HepG2 (cell line): Measurements from ENCODE around the gene CHSY3. TPM values are rescaled to one million over a fixed set of nuclear protein-coding genes. Genes with fewer than 3 reads are reported as not detected.

Experiments
- ATAC-seq: fragments of 200-7000 bp; cut with Tn5 transposase; 3 replicates; pipeline ENCODE4 v1.9.1; 2020; ENCODE audit warnings: mild to moderate bottlenecking, moderate library complexity
- BruUV-seq: library from RNA; stranded (reverse); fragments of 400-500 nt; replicated peaks from 2 replicates; lab custom pipeline; 2021; lab: Mats Ljungman, UMichigan
- CTCF ChIA-PET: fragments of 300-600 bp; formaldehyde crosslinking; extraction: SDS; loops from one replicate; lab custom pipeline; 2021; ENCODE audit warnings: low total read pairs, inconsistent platforms, low intra/inter-chr PET ratio; lab: Yijun Ruan, JAX
- POLR2A ChIA-PET: fragments of 350-600 bp; sonication (Branson Sonifier 250); formaldehyde crosslinking; loops from one replicate; lab custom pipeline; 2020; ENCODE audit warnings: antibody characterized with exemption, inconsistent platforms; lab: Yijun Ruan, JAX
- DNase-seq: peaks from one replicate; pipeline ENCODE4 v3.0.0-alpha.2; 2015; ENCODE audit warnings: low spot score
- FAIRE-seq: peaks from 3 replicates; lab custom pipeline; 2011; peaks lifted over from hg19 to GRCh38; lab: Jason Lieb, UNC
- H2AFZ ChIP-seq: one replicate; pipeline ENCODE4 v1.6.1; 2011; ENCODE audit warnings: low read length, inconsistent platforms
- H3K27ac ChIP-seq: fragments of 300-600 bp; 3 replicates; pipeline ENCODE4 v1.8.0; 2011; ENCODE audit warnings: mixed run types, mild to moderate bottlenecking, mixed read lengths, low read length, inconsistent platforms; ENCODE audit not compliant: insufficient read depth; ENCODE audit errors: extremely low read length
- H3K27me3 ChIP-seq, 2 experiments: fragments of 200-600 bp in 1 of 2; 2 replicates in 1 of 2; 3 replicates in 1 of 2; pipeline versions ENCODE4 v1.6.0 to v1.8.0; 2011; ENCODE audit warnings: low read length in 2 of 2, mild to moderate bottlenecking in 2 of 2, moderate library complexity in 2 of 2, inconsistent platforms in 1 of 2; ENCODE audit not compliant: insufficient read depth in 2 of 2, control insufficient read depth in 1 of 2
- H3K36me3 ChIP-seq, 2 experiments: fragments of 200-600 bp in 1 of 2; replicated peaks in 1 of 2; 2 replicates in 1 of 2; 3 replicates in 1 of 2; pipeline versions ENCODE4 v1.5.1 to v1.8.0; 2011; ENCODE audit warnings: low read length in 2 of 2, inconsistent platforms in 1 of 2; ENCODE audit not compliant: insufficient read depth in 2 of 2, control insufficient read depth in 1 of 2
- H3K4me1 ChIP-seq: 2 replicates; pipeline ENCODE4 v1.5.1; 2012; ENCODE audit warnings: low read length, inconsistent platforms; ENCODE audit not compliant: insufficient read depth
- H3K4me2 ChIP-seq: 2 replicates; pipeline ENCODE4 v1.6.0; 2011; ENCODE audit warnings: low read depth, low read length, inconsistent platforms
- H3K4me3 ChIP-seq, 3 experiments: fragments of 200-600 bp in 1 of 3; sonication (generic), shearing (Covaris generic) in 1 of 3; replicated peaks in 1 of 3; 2 replicates each; pipeline ENCODE4 v1.5.1; 2011 to 2016; ENCODE audit warnings: low read length in 3 of 3, inconsistent platforms in 2 of 3, low read depth in 2 of 3, mild to moderate bottlenecking in 2 of 3, control low read depth in 1 of 3, mixed read lengths in 1 of 3; ENCODE audit not compliant: insufficient read depth in 1 of 3
- H3K79me2 ChIP-seq: one replicate; pipeline ENCODE4 v1.6.1; 2011; ENCODE audit warnings: low read length, inconsistent platforms; ENCODE audit not compliant: insufficient read depth
- H3K9ac ChIP-seq: 2 replicates; pipeline ENCODE4 v1.6.0; 2011; ENCODE audit warnings: mild to moderate bottlenecking, low read depth, low read length, inconsistent platforms; ENCODE audit not compliant: insufficient read depth
- H3K9me3 ChIP-seq: 2 replicates; pipeline ENCODE4 v1.5.1; 2012; ENCODE audit warnings: mild to moderate bottlenecking, low read length
- H4K20me1 ChIP-seq: 2 replicates; pipeline ENCODE4 v1.6.0; 2011; ENCODE audit warnings: inconsistent platforms, mild to moderate bottlenecking, low read length, moderate library complexity; ENCODE audit not compliant: insufficient read depth
- HOXA7 ChIP-seq: sonication (generic); formaldehyde crosslinking; IDR thresholded peaks from 2 replicates; pipeline ENCODE4 v1.8.1; 2022; ENCODE audit warnings: mild to moderate bottlenecking, missing genetic modification reagents, moderate library complexity
- JDP2 ChIP-seq: sonication (generic); formaldehyde crosslinking; IDR thresholded peaks from 2 replicates; pipeline ENCODE4 v1.8.1; 2022; ENCODE audit warnings: missing genetic modification reagents, borderline replicate concordance
- U2AF2 ChIP-seq: fragments of 200-400 bp; formaldehyde crosslinking; IDR thresholded peaks from 2 replicates; pipeline ENCODE4 v1.6.1; 2017; ENCODE audit warnings: low read depth, mild to moderate bottlenecking, low read length
- ZKSCAN5 ChIP-seq: sonication (generic); formaldehyde crosslinking; IDR thresholded peaks from 2 replicates; pipeline ENCODE4 v1.5.1; 2020; ENCODE audit warnings: mild to moderate bottlenecking, missing genetic modification reagents
- ZNF121 ChIP-seq: sonication (generic); formaldehyde crosslinking; IDR thresholded peaks from 2 replicates; pipeline ENCODE4 v1.5.0; 2020; ENCODE audit warnings: mild to moderate bottlenecking, missing genetic modification reagents
- ZNF143 ChIP-seq: sonication (generic); formaldehyde crosslinking; IDR thresholded peaks from 2 replicates; pipeline ENCODE4 v1.4.0; 2020; ENCODE audit warnings: missing genetic modification reagents
- ZNF230 ChIP-seq: sonication (generic); formaldehyde crosslinking; IDR thresholded peaks from 2 replicates; pipeline ENCODE4 v1.4.0; 2020; ENCODE audit warnings: mild to moderate bottlenecking, missing genetic modification reagents
- ZNF501 ChIP-seq: sonication (generic); formaldehyde crosslinking; IDR thresholded peaks from 2 replicates; pipeline ENCODE4 v1.5.1; 2020; ENCODE audit warnings: mild to moderate bottlenecking, moderate library complexity, missing genetic modification reagents
- ZNF563 ChIP-seq: sonication (generic); formaldehyde crosslinking; IDR thresholded peaks from 2 replicates; pipeline ENCODE4 v1.8.0; 2022; ENCODE audit warnings: mild to moderate bottlenecking, moderate library complexity, missing genetic modification reagents
- WGBS: methylation state at CpG from one replicate; pipeline ENCODE4 v1.1.6; 2017; ENCODE audit warnings: low lambda C conversion rate; 5-methylcytosine and 5-hydroxymethylcytosine counted together
- in situ Hi-C: cut with HindIII; loops from 2 replicates; pipeline ENCODE4 v1.10.0; 2017; ENCODE audit warnings: low pct_unique_long_range_greater_than_20kb; ENCODE audit not compliant: extremely low pct_ligation_motif_present
- intact Hi-C: fragments of 100-400 bp; cut with micrococcal nuclease; formaldehyde crosslinking; loops from one replicate; pipeline ENCODE4 v1.10.0; 2022; ENCODE audit not compliant: unreplicated experiment
- polyA plus RNA-seq, 8 experiments: library from polyadenylated mRNA; depleted of rRNA in 3 of 8; stranded (reverse) in 7 of 8; unstranded in 1 of 8; fragments of >200 nt; fragmentation: Illumina TruSeq in 4 of 8; extraction: Trizol in 4 of 8; gene quantifications; 2 replicates each; pipeline versions ENCODE4 v1.2.1 to v1.2.3, GENCODE V29; 2011 to 2016; ENCODE audit warnings: low read depth in 4 of 8, missing spikeins in 1 of 8, mixed read lengths in 1 of 8; ENCODE audit not compliant: insufficient read depth in 1 of 8
- total RNA-seq, 5 experiments: library from RNA; depleted of rRNA; stranded (reverse); fragments of >200 nt; fragmentation: Illumina TruSeq; extraction: Trizol; gene quantifications; 2 replicates each; pipeline ENCODE4 v1.2.3, GENCODE V29; 2016; ENCODE audit warnings: low read depth in 1 of 5
- TF ChIP-seq, protein P1 (sequence below): sonication (generic); formaldehyde crosslinking; IDR thresholded peaks from 2 replicates; pipeline ENCODE4 v1.4.0; 2020; ENCODE audit warnings: low read depth, mild to moderate bottlenecking, missing genetic modification reagents
- TF ChIP-seq, protein P2 (sequence below): sonication (generic); formaldehyde crosslinking; IDR thresholded peaks from 2 replicates; pipeline ENCODE4 v1.5.1; 2020; ENCODE audit warnings: missing genetic modification reagents, mild to moderate bottlenecking, borderline replicate concordance
- TF ChIP-seq, protein P3 (sequence below): sonication (generic); formaldehyde crosslinking; IDR thresholded peaks from 2 replicates; pipeline ENCODE4 v1.8.1; 2022; ENCODE audit warnings: mild to moderate bottlenecking, missing genetic modification reagents

The CHSY3 gene
- total and polyA plus RNA-seq, 2 of the 13 experiments (the other 11 are each of a cell fraction or from before 2014, with no cell fraction given): 0.26 to 4.1 TPM

DNA sequence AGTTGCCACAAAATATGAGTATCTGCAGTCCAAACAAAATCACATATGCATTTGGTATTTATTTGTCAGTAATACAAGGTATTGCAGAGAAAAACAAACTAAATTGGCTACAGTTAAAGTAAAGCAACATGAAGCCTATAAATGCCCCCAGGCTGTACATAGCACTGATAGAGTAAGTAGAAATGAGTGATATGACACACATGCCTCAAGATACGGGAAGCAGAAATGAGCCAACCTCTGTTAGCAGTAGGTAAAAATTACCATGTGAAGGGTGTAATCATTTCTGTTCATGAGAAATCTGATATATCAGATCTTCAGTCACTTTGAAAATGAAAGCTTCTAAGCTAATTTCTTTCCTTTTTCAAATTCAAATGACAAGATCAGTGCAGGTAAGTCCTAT lies 131.1 kb downstream of the CHSY3 start:
- ChIA-PET POLR2A (no interaction called here), CTCF (no interaction called here)
- Histone ChIP-seq H4K20me1 (no peaks in the 10 kb centered on the region), H3K4me1 (no peaks in the 10 kb centered on the region), H2AFZ (no peak overlapping the region), H3K4me3 (no peak overlapping the region), H3K79me2 (no peaks in the 10 kb centered on the region), H3K9ac (no peak overlapping the region), H3K36me3 (no peaks in the 10 kb centered on the region), H3K4me2 (no peak overlapping the region), H3K27ac (no peak overlapping the region), H3K9me3 (no peaks in the 10 kb centered on the region), H3K27me3 (no peaks in the 10 kb centered on the region)
- TF ChIP-seq, protein P1, sequence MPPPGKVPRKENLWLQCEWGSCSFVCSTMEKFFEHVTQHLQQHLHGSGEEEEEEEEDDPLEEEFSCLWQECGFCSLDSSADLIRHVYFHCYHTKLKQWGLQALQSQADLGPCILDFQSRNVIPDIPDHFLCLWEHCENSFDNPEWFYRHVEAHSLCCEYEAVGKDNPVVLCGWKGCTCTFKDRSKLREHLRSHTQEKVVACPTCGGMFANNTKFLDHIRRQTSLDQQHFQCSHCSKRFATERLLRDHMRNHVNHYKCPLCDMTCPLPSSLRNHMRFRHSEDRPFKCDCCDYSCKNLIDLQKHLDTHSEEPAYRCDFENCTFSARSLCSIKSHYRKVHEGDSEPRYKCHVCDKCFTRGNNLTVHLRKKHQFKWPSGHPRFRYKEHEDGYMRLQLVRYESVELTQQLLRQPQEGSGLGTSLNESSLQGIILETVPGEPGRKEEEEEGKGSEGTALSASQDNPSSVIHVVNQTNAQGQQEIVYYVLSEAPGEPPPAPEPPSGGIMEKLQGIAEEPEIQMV (CRISPR knock-in tag): no peak
- TF ChIP-seq ZNF230: no peak
- no peak for TF ChIP-seq ZNF121
- no peak for TF ChIP-seq ZNF501
- TF ChIP-seq ZNF563 (CRISPR knock-in tag): no peak
- no peak for TF ChIP-seq ZKSCAN5 (CRISPR knock-in tag)
- no peak for TF ChIP-seq U2AF2
- TF ChIP-seq, protein P2, sequence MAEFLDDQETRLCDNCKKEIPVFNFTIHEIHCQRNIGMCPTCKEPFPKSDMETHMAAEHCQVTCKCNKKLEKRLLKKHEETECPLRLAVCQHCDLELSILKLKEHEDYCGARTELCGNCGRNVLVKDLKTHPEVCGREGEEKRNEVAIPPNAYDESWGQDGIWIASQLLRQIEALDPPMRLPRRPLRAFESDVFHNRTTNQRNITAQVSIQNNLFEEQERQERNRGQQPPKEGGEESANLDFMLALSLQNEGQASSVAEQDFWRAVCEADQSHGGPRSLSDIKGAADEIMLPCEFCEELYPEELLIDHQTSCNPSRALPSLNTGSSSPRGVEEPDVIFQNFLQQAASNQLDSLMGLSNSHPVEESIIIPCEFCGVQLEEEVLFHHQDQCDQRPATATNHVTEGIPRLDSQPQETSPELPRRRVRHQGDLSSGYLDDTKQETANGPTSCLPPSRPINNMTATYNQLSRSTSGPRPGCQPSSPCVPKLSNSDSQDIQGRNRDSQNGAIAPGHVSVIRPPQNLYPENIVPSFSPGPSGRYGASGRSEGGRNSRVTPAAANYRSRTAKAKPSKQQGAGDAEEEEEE: no peak
- TF ChIP-seq ZNF143 (CRISPR knock-in tag): no peak
- no peak for TF ChIP-seq JDP2 (CRISPR knock-in tag)
- TF ChIP-seq, protein P3, sequence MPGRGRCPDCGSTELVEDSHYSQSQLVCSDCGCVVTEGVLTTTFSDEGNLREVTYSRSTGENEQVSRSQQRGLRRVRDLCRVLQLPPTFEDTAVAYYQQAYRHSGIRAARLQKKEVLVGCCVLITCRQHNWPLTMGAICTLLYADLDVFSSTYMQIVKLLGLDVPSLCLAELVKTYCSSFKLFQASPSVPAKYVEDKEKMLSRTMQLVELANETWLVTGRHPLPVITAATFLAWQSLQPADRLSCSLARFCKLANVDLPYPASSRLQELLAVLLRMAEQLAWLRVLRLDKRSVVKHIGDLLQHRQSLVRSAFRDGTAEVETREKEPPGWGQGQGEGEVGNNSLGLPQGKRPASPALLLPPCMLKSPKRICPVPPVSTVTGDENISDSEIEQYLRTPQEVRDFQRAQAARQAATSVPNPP (CRISPR knock-in tag): no peak
- no peak for TF ChIP-seq HOXA7 (CRISPR knock-in tag)
- in situ Hi-C loops: no loop called here
- 50% methylated on average over 1 of the region's 1 CpG for WGBS
- FAIRE-seq (no peak), ATAC-seq (no peak), DNase-seq (no peak)
- BruUV-seq: no TSS peak
- intact Hi-C loops: no loop called here
